Esophagus (tissue), 2 donors: ENCODE data around the gene GALNT12. TPM values are rescaled to one million over a fixed set of nuclear protein-coding genes. Genes with fewer than 3 reads are reported as not detected.

Experiments used
- H3K27ac ChIP-seq, 2 donors: one replicate each; pipeline ENCODE4 v1.5.1; 2013; ENCODE audit warnings: low read depth in 2 of 2, mild to moderate bottlenecking in 2 of 2, inconsistent platforms in 1 of 2, low read length in 1 of 2, moderate library complexity in 1 of 2
- H3K27me3 ChIP-seq, 2 donors: one replicate each; pipeline ENCODE4 v1.6.1; 2013; ENCODE audit warnings: low read length in 2 of 2, control low read depth in 1 of 2, mild to moderate bottlenecking in 1 of 2; ENCODE audit not compliant: insufficient read depth in 2 of 2, control insufficient read depth in 1 of 2
- H3K36me3 ChIP-seq, 2 donors: one replicate each; pipeline ENCODE4 v1.6.1; 2013; ENCODE audit warnings: low read length in 1 of 2; ENCODE audit not compliant: control insufficient read depth in 2 of 2, insufficient read depth in 2 of 2
- H3K4me1 ChIP-seq, 2 donors: one replicate each; pipeline ENCODE4 v1.6.1; 2013; ENCODE audit warnings: low read length in 1 of 2; ENCODE audit not compliant: control insufficient read depth in 2 of 2, insufficient read depth in 2 of 2
- H3K4me3 ChIP-seq, 2 donors: one replicate each; pipeline ENCODE4 v1.5.1; 2013; ENCODE audit warnings: low read length in 2 of 2, mild to moderate bottlenecking in 2 of 2, low read depth in 1 of 2, moderate library complexity in 1 of 2
- H3K9me3 ChIP-seq, 2 donors: one replicate each; pipeline ENCODE4 v1.6.1; 2013; ENCODE audit warnings: mild to moderate bottlenecking in 2 of 2, low read depth in 1 of 2, low read length in 1 of 2, moderate library complexity in 1 of 2; ENCODE audit not compliant: control insufficient read depth in 2 of 2, insufficient read depth in 1 of 2
- WGBS, 2 donors: extraction: QIAGEN DNeasy Blood & Tissue Kit; methylation state at CpG; one replicate each; pipeline ENCODE4 v1.1.7; 2013; 5-methylcytosine and 5-hydroxymethylcytosine counted together
- polyA plus RNA-seq, 2 donors: library from polyadenylated mRNA; stranded (reverse); fragments of 200-250 nt; gene quantifications; one replicate each; pipeline ENCODE4 v1.2.3, GENCODE V29; 2013
- donor health status: healthy with polysubstance abuse.
- donor health status: Bipolar disorder and iron deficiency.

GALNT12 gene
- polyA plus RNA-seq, 2 donors, result 19.6 to 20.7 TPM

GRCh38 chr9:98771209-98771874, 36.1 kb upstream of the GALNT12 start:
- H3K9me3 ChIP-seq, result peaks cover 0 to 1% of the 10 kb centered on the region in 2 donors
- no peak overlapping the region for H3K4me3 ChIP-seq
- WGBS, 2 donors, result 95% methylated on average over 15 of the region's 15 CpGs
- no peaks in the 10 kb centered on the region for H3K4me1 ChIP-seq
- no peak overlapping the region for H3K27ac ChIP-seq
- H3K36me3 ChIP-seq, result peaks cover 22 to 36% of the 10 kb centered on the region in 2 donors
- no peaks in the 10 kb centered on the region for H3K27me3 ChIP-seq

DNA sequence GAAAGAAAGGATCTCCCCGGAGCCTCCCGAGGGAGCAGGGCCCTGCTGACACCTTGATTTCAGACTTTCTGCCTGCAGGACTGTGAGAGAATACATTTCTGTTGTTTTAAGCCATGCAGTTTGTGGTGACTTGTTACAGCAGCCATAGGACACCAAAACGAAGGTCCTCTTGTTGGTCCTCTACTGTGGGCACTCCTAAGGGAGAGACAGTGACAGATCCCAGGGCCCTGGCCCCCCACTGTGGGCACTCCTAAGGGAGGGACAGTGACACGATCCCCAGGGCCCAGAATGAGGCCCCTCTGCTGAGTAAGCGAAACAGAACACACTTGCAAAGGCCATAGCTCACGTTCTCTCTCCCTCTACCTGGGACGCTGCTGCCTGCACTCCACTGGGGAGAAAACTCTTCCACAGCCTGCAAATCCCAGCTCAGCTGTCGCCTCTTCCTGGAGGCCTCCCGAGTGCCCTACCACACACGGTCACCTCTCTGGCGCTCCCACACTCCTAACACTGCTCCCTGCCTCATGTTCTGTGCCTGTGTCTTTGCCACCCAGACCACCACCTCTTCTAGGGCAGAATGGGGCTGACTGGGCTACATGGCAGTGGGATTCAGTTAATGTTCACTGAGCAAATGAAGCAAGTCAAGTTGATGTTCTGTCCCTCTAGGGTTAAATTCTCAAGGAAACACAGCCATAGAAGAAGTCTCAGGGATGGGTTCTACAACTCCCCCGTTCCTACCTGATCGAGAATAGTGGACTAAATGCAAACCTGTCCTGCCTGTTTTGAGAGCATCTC, 34.9 kb upstream of the GALNT12 start:
- Histone ChIP-seq H3K36me3 (peaks cover 19 to 34% of the 10 kb centered on the region in 2 donors), H3K9me3 (peaks cover 0 to under 1% of the 10 kb centered on the region in 2 donors)

GRCh38 chr9:98773721-98774120, 33.7 kb upstream of the GALNT12 start:
- H3K36me3 ChIP-seq, result peaks cover 11 to 27% of the 10 kb centered on the region in 2 donors

More for the DNA sequence above, 34.9 kb upstream of the GALNT12 start:
- no peaks in the 10 kb centered on the region for H3K27me3 ChIP-seq
- 89 to 90% methylated on average over 13 of the region's 13 CpGs for WGBS, 2 donors
- no peak overlapping the region for H3K4me3 ChIP-seq
- no peak overlapping the region for H3K27ac ChIP-seq
- no peaks in the 10 kb centered on the region for H3K4me1 ChIP-seq

DNA sequence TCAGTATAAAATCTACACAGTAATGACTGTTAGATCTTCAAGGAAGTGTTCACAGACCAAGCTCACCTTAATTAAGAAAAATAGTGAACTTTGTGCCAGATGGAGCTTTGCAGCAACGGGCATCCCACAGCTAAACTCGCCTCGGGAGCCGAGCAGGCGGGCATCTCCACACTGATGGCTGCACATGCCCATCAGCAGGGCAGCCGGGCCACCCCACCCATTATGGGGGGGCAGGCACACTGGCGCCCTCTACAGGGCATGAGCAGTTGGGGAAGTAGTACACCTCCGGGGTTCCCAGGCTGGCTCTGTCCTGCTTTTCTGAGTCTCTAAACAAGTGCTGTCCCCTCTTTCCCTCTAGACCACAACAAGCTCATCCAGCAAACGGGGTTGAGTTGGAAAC, 32.7 kb upstream of the GALNT12 start:
- peaks cover 0 to 2% of the 10 kb centered on the region in 2 donors for H3K4me1 ChIP-seq
- H3K36me3 ChIP-seq, result peaks cover 11 to 27% of the 10 kb centered on the region in 2 donors
- 86 to 87% methylated on average over 9 of the region's 9 CpGs for WGBS, 2 donors
- no peak overlapping the region for H3K27ac ChIP-seq
- H3K9me3 ChIP-seq, result no peaks in the 10 kb centered on the region
- no peaks in the 10 kb centered on the region for H3K27me3 ChIP-seq
- H3K4me3 ChIP-seq, result no peak overlapping the region

More at GRCh38 chr9:98773721-98774120, 33.7 kb upstream of the GALNT12 start:
- no peak overlapping the region for H3K4me3 ChIP-seq
- H3K27ac ChIP-seq, result no peak overlapping the region
- H3K9me3 ChIP-seq, result no peaks in the 10 kb centered on the region
- H3K4me1 ChIP-seq, result no peaks in the 10 kb centered on the region
- WGBS, 2 donors, result 93 to 94% methylated on average over 15 of the region's 15 CpGs
- H3K27me3 ChIP-seq, result no peaks in the 10 kb centered on the region

- no peak overlapping the region for H3K4me3 ChIP-seq
- no peaks in the 10 kb centered on the region for H3K27me3 ChIP-seq
- H3K36me3 ChIP-seq, result peaks cover 11 to 23% of the 10 kb centered on the region in 2 donors
- no peaks in the 10 kb centered on the region for H3K9me3 ChIP-seq
- WGBS, 2 donors, result 48 to 52% methylated on average over 8 of the region's 8 CpGs
- H3K27ac ChIP-seq, result no peak overlapping the region
- peaks cover 0 to 2% of the 10 kb centered on the region in 2 donors for H3K4me1 ChIP-seq
Measured at GRCh38 chr9:98775831-98776441, 31.5 kb upstream of the GALNT12 start.

GRCh38 chr9:98777618-98778017, 29.9 kb upstream of the GALNT12 start:
- Histone ChIP-seq H3K36me3 (peaks cover 0 to 12% of the 10 kb centered on the region in 2 donors), H3K4me1 (peaks cover 0 to 11% of the 10 kb centered on the region in 2 donors), H3K27me3 (no peaks in the 10 kb centered on the region), H3K27ac (no peak overlapping the region), H3K4me3 (no peak overlapping the region), H3K9me3 (no peaks in the 10 kb centered on the region)
- WGBS, 2 donors, result 92 to 95% methylated on average over 4 of the region's 4 CpGs

GRCh38 chr9:98778251-98778650, 29.2 kb upstream of the GALNT12 start:
- no peaks in the 10 kb centered on the region for H3K9me3 ChIP-seq
- no peaks in the 10 kb centered on the region for H3K27me3 ChIP-seq
- no peak overlapping the region for H3K4me3 ChIP-seq
- no peak overlapping the region for H3K27ac ChIP-seq
- H3K36me3 ChIP-seq, result peaks cover 0 to 10% of the 10 kb centered on the region in 2 donors
- 94 to 96% methylated on average over 8 of the region's 8 CpGs for WGBS, 2 donors
- peaks cover 0 to 11% of the 10 kb centered on the region in 2 donors for H3K4me1 ChIP-seq

DNA sequence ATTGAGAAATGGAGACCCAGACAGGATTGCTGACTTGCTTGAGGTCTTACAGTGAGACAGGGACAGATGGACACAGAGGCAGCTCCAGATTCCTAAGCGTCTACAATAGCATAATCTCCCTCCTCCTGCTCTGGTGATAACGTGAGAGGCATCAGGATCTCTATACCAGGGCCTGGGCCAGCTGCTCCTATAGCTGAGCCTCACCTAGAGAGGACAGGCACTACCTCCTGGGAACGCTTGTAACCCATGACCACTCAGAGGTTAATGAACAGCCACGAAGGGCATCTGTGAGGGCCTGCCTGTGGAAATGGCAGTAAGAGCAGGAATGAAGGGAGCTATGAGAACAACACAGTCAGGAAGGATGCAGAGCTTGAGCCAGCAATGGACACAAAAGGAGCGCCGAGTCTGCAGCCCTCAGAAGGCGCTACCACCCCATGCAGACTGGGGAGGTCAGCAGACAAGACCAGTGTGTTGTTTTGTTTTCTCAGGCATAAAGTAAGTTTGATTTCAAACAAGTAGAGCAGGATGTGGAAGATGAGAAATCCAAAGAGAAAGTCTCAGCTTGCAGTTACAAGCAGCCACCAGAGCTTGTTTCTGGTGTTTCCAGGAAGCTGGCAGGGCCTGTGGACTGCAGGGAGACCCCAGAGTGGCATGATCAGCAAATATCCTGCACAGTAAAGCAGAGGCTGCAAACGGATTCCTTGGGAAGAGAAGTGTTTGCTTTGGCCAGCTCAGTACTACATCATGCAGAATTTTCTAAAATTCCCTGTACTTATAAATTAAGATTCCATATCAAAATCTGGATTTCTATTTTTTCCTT, 28.5 kb upstream of the GALNT12 start:
- Histone ChIP-seq H3K36me3 (peaks cover 0 to 13% of the 10 kb centered on the region in 2 donors), H3K27me3 (no peaks in the 10 kb centered on the region), H3K27ac (no peak overlapping the region), H3K4me1 (peaks cover 0 to 11% of the 10 kb centered on the region in 2 donors), H3K9me3 (no peaks in the 10 kb centered on the region), H3K4me3 (no peak overlapping the region)
- 72 to 76% methylated on average over 8 of the region's 8 CpGs for WGBS, 2 donors
